HG03175 (cell line): ENCODE results near the gene TMEM114.
A peak's percentile ranks its signal among the peaks of the same experiment; 100 is the strongest.
"Not testable (repeated sequence)": the region's sequence is repeated elsewhere in the genome, so short reads cannot be mapped to it uniquely, and the experiment has no call there.

Experiments used
- ATAC-seq: cut with Tn5 transposase; IDR thresholded peaks from one replicate; pipeline ENCODE4 v1.9.1; 2021; ENCODE audit warnings: mild to moderate bottlenecking, moderate library complexity; ENCODE audit not compliant: unreplicated experiment

Gene TMEM114

GRCh38 chr16:8576141-8577004 is 13.9 kb downstream of the TMEM114 start:
- ATAC-seq: no peak

GRCh38 chr16:8575399-8575798 is 14.9 kb downstream of the TMEM114 start:
- ATAC-seq: no peak

GRCh38 chr16:8572919-8573724 is 17.2 kb downstream of the TMEM114 start:
- no peak for ATAC-seq

- ATAC-seq: no peak
These were observed 18.0 kb downstream of the TMEM114 start for GRCh38 chr16:8572063-8572918.

GRCh38 chr16:8571061-8571596 is 19.2 kb downstream of the TMEM114 start:
- ATAC-seq: no peak

GRCh38 chr16:8570393-8570792 is 19.9 kb downstream of the TMEM114 start:
- not testable (repeated sequence) for ATAC-seq

GRCh38 chr16:8569650-8570346 is 20.5 kb downstream of the TMEM114 start:
- ATAC-seq: no peak

GRCh38 chr16:8568231-8568617 is 22.1 kb downstream of the TMEM114 start:
- ATAC-seq: no peak

- peak; percentile 87 for ATAC-seq
These were observed 22.7 kb downstream of the TMEM114 start for GRCh38 chr16:8567355-8568230.

GRCh38 chr16:8565498-8565897 is 24.8 kb downstream of the TMEM114 start:
- no peak for ATAC-seq

- ATAC-seq: no peak
These were observed 25.4 kb downstream of the TMEM114 start for GRCh38 chr16:8564934-8565345.

- ATAC-seq: not testable (repeated sequence)
These were observed 26.3 kb downstream of the TMEM114 start for GRCh38 chr16:8563944-8564540.

- no peak for ATAC-seq
These were observed 28.8 kb downstream of the TMEM114 start for GRCh38 chr16:8561496-8561895.

GRCh38 chr16:8555400-8555799 is 34.9 kb downstream of the TMEM114 start:
- peak; percentile 9 for ATAC-seq

- ATAC-seq: peak; percentile 42
These were observed 35.4 kb downstream of the TMEM114 start for GRCh38 chr16:8554881-8555280.

GRCh38 chr16:8554022-8554421 is 36.3 kb downstream of the TMEM114 start:
- ATAC-seq: no peak

- no peak for ATAC-seq
These were observed 37.7 kb downstream of the TMEM114 start for GRCh38 chr16:8552487-8553221.
